Subcutaneous abdominal adipose tissue (tissue), 5 donors: ENCODE data around the gene IGSF10.

ENCODE experiments used
- H3K27ac ChIP-seq: one replicate; pipeline ENCODE4 v1.7.0; 2013; ENCODE audit warnings: low read depth, mild to moderate bottlenecking, inconsistent platforms, low read length, moderate library complexity
- H3K27me3 ChIP-seq, 5 donors: one replicate each; pipeline ENCODE4 v1.7.0; 2013; ENCODE audit warnings: low read length in 5 of 5, inconsistent platforms in 1 of 5; ENCODE audit not compliant: control insufficient read depth in 5 of 5, insufficient read depth in 4 of 5
- H3K36me3 ChIP-seq, 5 donors: one replicate each; pipeline ENCODE4 v1.7.0; 2013; ENCODE audit warnings: low read length in 5 of 5; ENCODE audit not compliant: control insufficient read depth in 5 of 5, insufficient read depth in 5 of 5
- H3K4me1 ChIP-seq, 5 donors: one replicate each; pipeline ENCODE4 v1.7.0; 2013; ENCODE audit warnings: low read length in 5 of 5, mild to moderate bottlenecking in 3 of 5, moderate library complexity in 1 of 5; ENCODE audit not compliant: control insufficient read depth in 5 of 5, insufficient read depth in 5 of 5
- H3K4me3 ChIP-seq, 5 donors: one replicate each; pipeline ENCODE4 v1.7.0; 2013; ENCODE audit warnings: low read length in 5 of 5, low read depth in 1 of 5
- H3K9ac ChIP-seq, 5 donors: one replicate each; pipeline ENCODE4 v1.7.0; 2013; ENCODE audit warnings: low read length in 5 of 5, mild to moderate bottlenecking in 4 of 5, moderate library complexity in 3 of 5
- H3K9me3 ChIP-seq, 5 donors: one replicate each; pipeline ENCODE4 v1.7.0; 2013; ENCODE audit warnings: low read length in 5 of 5; ENCODE audit not compliant: control insufficient read depth in 5 of 5
- donor health status: healthy.
- donor health status: healthy.
- donor health status: healthy.
- donor health status: healthy.
- donor health status: healthy.

Gene IGSF10

DNA sequence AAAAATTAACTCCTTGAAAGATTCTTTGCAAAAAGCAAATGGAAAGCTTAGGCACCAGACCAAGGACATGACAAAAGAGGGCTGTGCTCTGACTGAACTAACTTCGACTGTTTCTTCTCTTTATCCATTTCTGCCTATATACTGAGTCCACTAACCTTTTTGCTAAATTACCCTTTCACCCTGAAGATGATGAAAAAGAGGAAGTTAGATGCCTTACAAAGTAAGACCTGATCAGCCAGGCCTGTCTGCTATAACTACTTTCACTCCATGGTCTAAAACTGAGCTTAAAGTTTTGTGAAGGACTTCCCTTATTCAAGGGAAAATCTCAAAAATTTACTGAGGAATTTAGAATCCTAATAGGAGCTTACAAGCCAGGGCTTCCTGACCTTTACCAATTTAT, 6.2 kb upstream of the IGSF10 start:
- no peak overlapping the region for H3K4me3 ChIP-seq
- no peaks in the 10 kb centered on the region for H3K36me3 ChIP-seq
- no peaks in the 10 kb centered on the region for H3K9me3 ChIP-seq
- no peak overlapping the region for H3K27ac ChIP-seq
- no peaks in the 10 kb centered on the region for H3K27me3 ChIP-seq
- peaks cover 0 to 2% (median 0%) of the 10 kb centered on the region in 5 donors for H3K4me1 ChIP-seq
- H3K9ac ChIP-seq = no peak overlapping the region

DNA sequence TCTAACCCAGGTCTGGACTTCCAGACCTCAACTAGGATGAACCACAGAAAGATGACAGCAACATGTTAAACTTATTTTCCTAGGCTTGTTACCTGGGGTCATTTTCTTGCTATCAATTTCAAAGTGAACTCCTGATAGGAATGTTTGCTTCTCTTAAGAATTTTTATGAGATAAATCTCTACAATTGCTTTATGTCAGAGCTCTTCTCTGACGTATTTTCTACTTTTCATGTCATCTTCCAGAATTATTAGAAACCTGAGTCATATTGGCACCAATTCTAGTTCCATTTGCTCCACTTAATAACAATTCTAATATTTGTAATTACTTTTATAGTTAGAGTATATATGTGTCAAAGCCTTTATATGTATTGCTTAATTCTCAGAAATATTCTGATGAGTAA, 2.1 kb upstream of the IGSF10 start:
- Histone ChIP-seq H3K27ac (no peak overlapping the region), H3K36me3 (no peaks in the 10 kb centered on the region), H3K9ac (no peak overlapping the region), H3K4me1 (peaks cover 0 to 11% (median 10%) of the 10 kb centered on the region in 5 donors), H3K4me3 (no peak overlapping the region), H3K27me3 (peaks cover 0 to 7% (median 0%) of the 10 kb centered on the region in 5 donors), H3K9me3 (no peaks in the 10 kb centered on the region)

DNA sequence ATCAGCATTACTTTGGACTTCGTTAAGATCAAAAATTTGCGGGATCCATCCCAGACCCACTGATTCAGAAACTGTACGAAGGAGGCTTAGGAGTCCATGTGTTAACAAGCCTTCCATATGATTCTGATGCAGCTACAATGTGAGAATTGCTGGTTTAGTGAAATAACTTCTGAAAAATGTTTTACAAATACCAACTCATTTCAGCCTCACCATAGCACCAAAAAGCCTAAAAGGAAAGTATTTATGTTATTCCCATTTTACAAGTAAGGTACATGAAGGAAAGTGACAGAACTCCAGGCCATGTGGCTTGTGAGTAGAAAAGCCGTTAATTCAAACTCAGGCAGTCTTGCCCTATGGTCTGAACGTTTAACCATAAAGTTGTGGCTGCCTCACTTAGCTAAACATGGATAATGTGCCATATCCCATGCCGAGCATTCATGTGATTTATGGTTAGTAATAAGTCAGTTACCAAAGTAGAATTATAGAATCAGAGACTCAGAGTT, 1.5 kb upstream of the IGSF10 start:
- Histone ChIP-seq H3K27me3 (peaks cover 0 to 7% (median 0%) of the 10 kb centered on the region in 5 donors), H3K27ac (no peak overlapping the region), H3K4me3 (no peak overlapping the region), H3K9ac (no peak overlapping the region), H3K4me1 (peaks cover 0 to 11% (median 10%) of the 10 kb centered on the region in 5 donors), H3K9me3 (no peaks in the 10 kb centered on the region), H3K36me3 (no peaks in the 10 kb centered on the region)

DNA sequence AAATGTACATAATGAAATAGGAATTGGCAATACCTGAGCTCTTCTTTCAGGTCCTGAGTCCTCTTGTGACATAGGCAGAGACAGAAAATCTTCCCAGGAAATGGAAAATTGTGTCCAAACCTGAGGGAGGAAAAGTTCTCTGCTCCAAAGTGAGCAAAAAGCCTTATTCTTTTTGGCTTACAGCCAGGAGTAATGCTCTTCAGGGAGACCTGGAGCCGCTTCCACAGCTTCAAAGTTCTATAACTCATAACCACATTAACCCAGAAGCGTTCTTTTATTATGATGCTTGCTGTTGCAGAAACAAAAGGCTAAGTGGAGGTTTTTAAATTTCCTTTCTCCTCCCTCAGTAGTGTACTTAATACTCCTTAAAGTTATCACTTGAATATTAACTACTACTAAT, 633 bp downstream of the IGSF10 start:
- Histone ChIP-seq H3K27ac (no peak overlapping the region), H3K4me1 (peaks cover 0 to 11% (median 10%) of the 10 kb centered on the region in 5 donors), H3K9ac (peak overlapping the region in 1 of 5 donors; percentile 6), H3K36me3 (no peaks in the 10 kb centered on the region), H3K4me3 (peak overlapping the region; percentile 60 to 78 (median 68)), H3K9me3 (no peaks in the 10 kb centered on the region), H3K27me3 (peaks cover 0 to 7% (median 0%) of the 10 kb centered on the region in 5 donors)

DNA sequence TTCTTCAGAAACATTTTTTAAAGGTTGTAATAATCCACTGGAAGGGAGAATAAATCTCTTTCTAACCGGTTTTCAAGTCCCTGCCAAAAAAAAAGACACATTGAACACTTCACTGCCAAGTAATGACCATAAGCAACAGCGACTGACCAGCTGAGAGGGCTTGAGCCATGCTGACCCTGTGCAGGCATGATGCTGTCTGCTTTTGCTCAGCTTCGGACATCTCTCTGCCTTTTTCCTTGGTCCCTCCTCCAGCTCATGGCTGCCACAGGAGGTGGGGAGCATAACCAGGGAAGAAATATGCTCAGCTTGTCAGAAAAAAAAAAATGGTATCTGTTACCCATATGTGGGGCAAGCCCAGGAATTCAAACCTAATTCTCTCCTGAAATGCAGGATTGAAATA, 1.5 kb downstream of the IGSF10 start:
- Histone ChIP-seq H3K27ac (no peak overlapping the region), H3K36me3 (no peaks in the 10 kb centered on the region), H3K27me3 (peaks cover 0 to 7% (median 0%) of the 10 kb centered on the region in 5 donors), H3K4me3 (peak overlapping the region in 2 of 5 donors; percentile 12 to 26), H3K4me1 (peaks cover 0 to 11% (median 10%) of the 10 kb centered on the region in 5 donors), H3K9me3 (no peaks in the 10 kb centered on the region), H3K9ac (no peak overlapping the region)

DNA sequence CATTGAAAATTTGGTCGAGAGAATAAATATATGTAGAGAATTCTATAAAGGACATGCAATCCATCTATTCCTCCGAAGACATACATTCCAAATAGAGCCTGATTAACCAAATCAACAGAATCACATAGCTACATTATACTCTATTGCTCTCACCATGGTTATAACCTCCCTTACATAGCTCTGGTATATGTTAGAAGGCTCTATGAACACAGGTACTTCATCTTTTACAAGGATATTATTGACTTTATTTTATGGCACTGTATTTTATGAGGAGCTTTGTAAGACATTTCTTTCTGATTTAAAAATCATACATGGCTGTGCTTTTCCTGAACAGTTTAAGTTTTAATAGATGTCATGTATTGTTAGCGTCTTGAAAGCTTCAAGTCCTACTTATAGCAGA, 4.8 kb downstream of the IGSF10 start:
- H3K9ac ChIP-seq = no peak overlapping the region
- no peaks in the 10 kb centered on the region for H3K36me3 ChIP-seq
- H3K4me1 ChIP-seq = peaks cover 0 to 9% (median 7%) of the 10 kb centered on the region in 5 donors
- no peak overlapping the region for H3K4me3 ChIP-seq
- peaks cover 0 to 2% (median 0%) of the 10 kb centered on the region in 5 donors for H3K27me3 ChIP-seq
- H3K9me3 ChIP-seq = no peaks in the 10 kb centered on the region
- H3K27ac ChIP-seq = no peak overlapping the region

DNA sequence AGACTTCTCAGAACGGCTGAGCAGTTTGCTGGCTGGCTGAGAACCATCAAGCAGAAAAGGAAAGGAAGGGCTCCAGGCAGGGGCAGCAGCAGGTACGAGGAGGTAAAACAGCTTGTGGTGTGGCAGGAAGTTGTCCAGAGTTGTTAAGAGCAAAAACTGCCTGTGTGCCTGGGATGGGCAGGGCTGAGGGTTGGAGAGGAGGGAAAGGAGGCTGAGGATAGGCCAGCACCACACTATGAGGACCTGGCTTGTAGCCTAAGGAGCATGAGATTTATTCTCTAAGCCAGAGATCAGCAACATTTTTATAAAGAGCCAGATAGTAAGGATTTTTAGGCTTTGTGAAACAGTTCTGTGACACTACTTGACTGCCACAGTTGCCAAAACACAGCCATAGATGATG, 8.0 kb downstream of the IGSF10 start:
- Histone ChIP-seq H3K4me1 (no peaks in the 10 kb centered on the region), H3K9me3 (peaks cover 0 to 6% (median 0%) of the 10 kb centered on the region in 5 donors), H3K9ac (no peak overlapping the region), H3K27me3 (no peaks in the 10 kb centered on the region), H3K4me3 (no peak overlapping the region), H3K36me3 (peaks cover 0 to 2% (median 0%) of the 10 kb centered on the region in 5 donors), H3K27ac (no peak overlapping the region)

DNA sequence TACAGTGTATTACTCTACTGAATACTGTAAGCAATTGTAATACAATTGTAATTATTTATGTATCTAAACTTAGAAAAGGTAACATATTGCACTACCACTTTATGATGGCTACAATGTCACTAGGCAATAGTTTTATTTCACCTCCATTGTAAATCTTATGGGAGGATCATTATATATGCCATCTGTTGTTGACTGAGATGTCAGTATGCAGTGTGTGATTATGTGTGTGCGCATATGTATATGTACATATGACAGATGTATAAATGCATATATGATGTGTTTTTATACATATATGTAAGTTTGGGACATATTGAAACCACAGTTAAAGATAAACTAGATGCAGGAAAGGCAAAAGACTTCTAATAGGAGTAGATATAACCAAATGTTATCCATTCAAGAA, 8.5 kb downstream of the IGSF10 start:
- Histone ChIP-seq H3K4me1 (no peaks in the 10 kb centered on the region), H3K27me3 (no peaks in the 10 kb centered on the region), H3K27ac (no peak overlapping the region), H3K9me3 (peaks cover 0 to 6% (median 0%) of the 10 kb centered on the region in 5 donors), H3K36me3 (peaks cover 0 to 2% (median 0%) of the 10 kb centered on the region in 5 donors), H3K4me3 (no peak overlapping the region), H3K9ac (no peak overlapping the region)

DNA sequence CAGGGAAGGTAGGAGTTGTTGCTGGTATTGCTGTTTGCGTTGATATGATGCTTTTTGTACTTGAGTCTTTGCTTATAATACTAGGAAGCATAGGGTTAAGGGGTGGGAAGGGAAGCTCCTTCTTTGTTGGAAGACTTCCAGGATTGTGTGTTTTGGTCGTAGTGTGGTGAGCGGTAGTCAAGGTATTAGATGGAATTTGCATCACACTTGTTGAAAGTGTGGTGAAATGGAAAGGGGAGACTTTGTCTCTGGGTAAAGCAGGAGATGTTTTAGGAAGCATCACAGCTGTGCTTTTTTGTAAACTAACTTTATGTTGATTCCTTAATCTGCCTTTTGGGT, 14.9 kb downstream of the IGSF10 start:
- Histone ChIP-seq H3K9ac (no peak overlapping the region), H3K27me3 (no peaks in the 10 kb centered on the region), H3K27ac (no peak overlapping the region), H3K9me3 (peaks cover 0 to 11% (median 0%) of the 10 kb centered on the region in 5 donors), H3K4me3 (no peak overlapping the region), H3K36me3 (peaks cover 0 to 3% (median 0%) of the 10 kb centered on the region in 5 donors), H3K4me1 (peaks cover 0 to 8% (median 5%) of the 10 kb centered on the region in 5 donors)

DNA sequence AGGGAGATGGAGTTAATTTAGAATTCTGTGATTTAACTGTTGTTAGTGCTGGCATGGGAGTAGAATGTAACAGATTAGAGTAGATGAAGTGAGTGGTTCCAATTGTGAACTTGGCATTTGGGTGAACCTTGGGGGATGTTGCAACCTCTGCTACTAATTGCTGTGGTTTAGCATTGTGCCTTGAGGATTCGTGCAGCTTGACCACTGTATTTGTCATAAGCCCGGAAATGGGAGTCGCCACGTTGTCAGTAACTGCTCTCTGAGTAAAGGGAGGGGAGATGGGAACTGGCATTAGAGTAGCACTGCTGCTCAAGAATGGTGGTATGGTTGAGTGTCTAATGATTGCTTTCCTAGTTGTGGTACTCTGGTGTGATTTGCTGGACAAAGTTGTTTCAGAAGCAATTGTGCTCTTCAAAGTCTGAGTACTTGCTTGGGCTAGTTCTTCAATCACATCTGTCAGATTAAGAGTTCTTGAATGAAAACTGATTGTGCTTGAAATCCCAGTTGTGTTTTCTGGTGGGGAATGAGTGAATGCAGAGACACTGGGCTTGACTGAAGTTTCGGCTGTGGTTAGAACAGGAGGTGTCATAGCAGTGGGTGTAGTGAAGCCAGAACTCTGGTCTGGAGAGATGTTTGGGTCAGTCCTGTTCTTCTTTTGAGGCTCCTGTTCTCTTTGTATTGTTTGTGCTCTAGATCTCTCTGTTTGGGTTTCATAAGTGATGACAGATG, 15.4 kb downstream of the IGSF10 start:
- peaks cover 0 to 8% (median 5%) of the 10 kb centered on the region in 5 donors for H3K4me1 ChIP-seq
- H3K36me3 ChIP-seq = peaks cover 0 to 3% (median 0%) of the 10 kb centered on the region in 5 donors
- H3K27me3 ChIP-seq = no peaks in the 10 kb centered on the region
- no peak overlapping the region for H3K9ac ChIP-seq
- no peak overlapping the region for H3K27ac ChIP-seq
- peaks cover 0 to 11% (median 0%) of the 10 kb centered on the region in 5 donors for H3K9me3 ChIP-seq
- no peak overlapping the region for H3K4me3 ChIP-seq
